ENCODE data around the gene WDR18. TPM values are rescaled to one million over a fixed set of nuclear protein-coding genes. Genes with fewer than 3 reads are reported as not detected.
A peak's percentile ranks its signal among the peaks of the same experiment; 100 is the strongest.

WDR18 gene
- total and polyA plus RNA-seq, 2 of the 4 experiments (the other 2 are of a cell fraction) = 37.1 to 56.9 TPM

GRCh38 chr19:950352-951066 is 33.6 kb upstream of the WDR18 start:
- Histone ChIP-seq H2BK15ac (ENCODE audit: low read depth, low read length) (no peak overlapping the region), H3K18ac (ENCODE audit: low read depth, low read length) (no peak overlapping the region), H3K79me1 (ENCODE audit: low read depth in 1 of 2, low read length in 2 of 2) (peaks cover 22 to 72% of the 10 kb centered on the region in 2 experiments), H2BK5ac (ENCODE audit: low read depth, low read length, poor library complexity, severe bottlenecking) (peak overlapping the region; percentile 34), H2AK9ac (replicated peaks; ENCODE audit: low read depth, low read length, poor library complexity) (peak overlapping the region; percentile 82), H3K4ac (ENCODE audit: low read depth, low read length) (0 out of 2 replicates have a peak overlapping the region, but pooled peaks have one; percentile 27), H2AFZ (replicated peaks; ENCODE audit: low read length, poor library complexity) (peak overlapping the region; percentile 43), H4K8ac (ENCODE audit: low read depth in 2 of 2, low read length in 2 of 2) (no peak overlapping the region), H3K9ac (ENCODE audit: low read depth, low read length) (no peak overlapping the region), H2AK5ac (ENCODE audit: low read depth, low read length) (0 out of 2 replicates have a peak overlapping the region, but pooled peaks have one; percentile 16), H3K4me3 (ENCODE audit: insufficient read depth, low read depth, low read length) (no peak overlapping the region), H3K4me2 (ENCODE audit: low read depth, low read length) (no peak overlapping the region), H3K27ac (ENCODE audit: insufficient read depth, low read length) (no peak overlapping the region), H3K56ac (ENCODE audit: extremely low read depth, insufficient read depth, low read length) (no peak overlapping the region), H3K4me1 (ENCODE audit: control insufficient read depth, insufficient read depth, low read length) (peaks cover 26% of the 10 kb centered on the region), H3K36me3 (ENCODE audit: control insufficient read depth, insufficient read depth, low read length) (peaks cover 17% of the 10 kb centered on the region; the same call in 1 of the 2 replicates), H3K14ac (replicated peaks; ENCODE audit: low read depth, low read length) (no peak overlapping the region), H4K5ac (ENCODE audit: low read depth, low read length) (no peak overlapping the region), H3K9me3 (ENCODE audit: control insufficient read depth, insufficient read depth, low read length) (no peaks in the 10 kb centered on the region), H3K27me3 (ENCODE audit: control insufficient read depth, insufficient read depth, low read length) (no peaks in the 10 kb centered on the region), H2BK20ac (ENCODE audit: low read depth, low read length) (no peak overlapping the region), H3K9me1 (ENCODE audit: insufficient read depth, low read length) (peaks cover 4% of the 10 kb centered on the region; the same call in 1 of the 2 replicates), H4K91ac (ENCODE audit: insufficient read depth, low read depth, low read length) (no peak overlapping the region), H4K20me1 (ENCODE audit: insufficient read depth, low read length) (peaks cover 45% of the 10 kb centered on the region), H3K23ac (ENCODE audit: low read depth, low read length) (peak overlapping the region; percentile 82; the same call in 1 of the 2 replicates), H2BK120ac (ENCODE audit: low read depth, low read length) (no peak overlapping the region)
- TF ChIP-seq POLR2A (IDR thresholded peaks at IDR 0.05; ENCODE audit: low read depth, low read length) (no peak), FOS (IDR thresholded peaks at IDR 0.05; ENCODE audit: low read depth, low read length) (no peak), NFE2L2 (IDR thresholded peaks at IDR 0.05; ENCODE audit: low read depth, low read length) (no peak), RCOR1 (IDR thresholded peaks at IDR 0.05; ENCODE audit: insufficient replicate concordance, low read length) (no peak), SMC3 (IDR thresholded peaks at IDR 0.05; ENCODE audit: low read depth, low read length) (no peak), ELK1 (IDR thresholded peaks at IDR 0.05; ENCODE audit: borderline replicate concordance, low read depth, low read length) (no peak), MAFK (IDR thresholded peaks at IDR 0.05; ENCODE audit: low read depth, low read length) (no peak), CHD1 (IDR thresholded peaks at IDR 0.05; ENCODE audit: low read depth, low read length) (no peak), USF2 (IDR thresholded peaks at IDR 0.05; ENCODE audit: low read depth, low read length) (no peak), RFX5 (IDR thresholded peaks at IDR 0.05; ENCODE audit: low read depth, low read length) (no peak)
- in situ Hi-C loops (cut with MboI; ENCODE audit: low sequenced_read_pairs) (no loop called here), intact Hi-C loops (cut with micrococcal nuclease) (no loop called here), dilution Hi-C loops (cut with HindIII; ENCODE audit: low sequenced_read_pairs, unreplicated experiment) (no loop called here)
- CTCF ChIA-PET = no interaction called here
- ATAC-seq (ENCODE audit: low read depth) (no peak), DNase-seq (no peak)
- BruUV-seq (replicated peaks) = no TSS peak
- POLR2A ChIA-PET (ENCODE audit: unreplicated experiment) = no interaction called here
- 96% methylated on average over 5 of the region's 17 CpGs; no CpG with 5 or more reads in 1 of the 2 experiments for WGBS, 2 experiments (ENCODE audit: extremely low coverage in 2 of 2, insufficient read length in 1 of 2)
